Ovary (tissue), 3 donors: Measurements from ENCODE around the gene EAPP.
"Not testable (repeated sequence)": the region's sequence is repeated elsewhere in the genome, so short reads cannot be mapped to it uniquely, and the experiment has no call there.

ENCODE experiments used
- CTCF ChIP-seq, 3 donors: fragments of 450-650 bp in 2 of 3; fragments of 200-600 bp in 1 of 3; IDR thresholded peaks; one replicate each; pipeline versions ENCODE4 v1.5.1 to v1.8.0; 2016 to 2022; ENCODE audit warnings: antibody characterized with exemption in 3 of 3, mild to moderate bottlenecking in 1 of 3
- POLR2A ChIP-seq: fragments of 450-650 bp; IDR thresholded peaks from one replicate; pipeline ENCODE4 v1.6.1; 2017; ENCODE audit warnings: antibody characterized with exemption, mild to moderate bottlenecking, moderate library complexity
- donor health status: DM: no; HTN: no; CAD: no.

- not testable (repeated sequence) for TF ChIP-seq CTCF (IDR thresholded peaks at IDR 0.05); POLR2A
Measured at GRCh38 chr14:34562037-34562775, 22.7 kb upstream of the EAPP start.
